Measurements from ENCODE around the gene GIT2. TPM values are rescaled to one million over a fixed set of nuclear protein-coding genes. Genes with fewer than 3 reads are reported as not detected.

The GIT2 gene
- total and polyA plus RNA-seq, 2 of the 8 experiments (the other 6 are each of a cell fraction or from before 2014, with no cell fraction given): 9.6 to 20.7 TPM

DNA sequence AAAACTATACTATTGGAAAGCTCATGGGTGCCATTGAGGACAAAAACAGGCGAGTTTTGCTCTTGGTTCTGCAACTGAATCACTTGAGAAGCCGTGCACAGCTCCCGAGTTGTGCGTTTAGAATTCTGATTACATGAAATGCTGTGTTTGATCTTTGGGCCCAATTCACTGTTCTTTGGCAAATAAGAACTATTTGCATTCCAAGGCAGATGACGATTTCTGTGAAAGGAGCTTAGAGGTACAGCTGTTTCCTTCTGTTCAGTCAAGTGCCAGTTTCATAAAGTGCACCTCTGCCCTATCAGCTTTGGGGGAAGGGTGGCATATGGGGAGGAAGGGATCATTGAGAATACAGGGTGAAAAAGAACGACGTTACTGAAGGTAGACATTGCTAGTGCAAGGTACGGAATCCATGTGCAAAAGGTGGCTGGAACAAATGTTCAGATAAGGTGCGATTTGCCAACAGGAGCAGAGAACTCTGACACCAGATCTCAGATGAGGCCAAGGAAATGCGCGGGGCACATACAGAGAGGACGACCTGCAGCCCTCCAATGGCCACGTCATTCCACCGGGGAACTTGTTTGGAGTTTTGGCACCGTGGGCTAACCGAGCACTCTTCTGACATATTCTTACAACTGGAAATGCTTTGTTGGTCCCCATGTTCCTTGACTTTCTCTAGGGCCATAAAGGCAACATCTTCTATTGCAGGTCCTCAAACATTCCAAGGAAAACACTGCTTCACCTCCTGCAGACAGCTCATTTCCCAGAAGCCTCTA, 66.0 kb downstream of the GIT2 start:
- Histone ChIP-seq H4K20me1 (replicated peaks in 1 of 2; ENCODE audit: control insufficient read depth in 1 of 2, insufficient read depth in 2 of 2, low read length in 2 of 2) (no peaks in the 10 kb centered on the region), H2BK15ac (ENCODE audit: low read length) (no peak overlapping the region), H3K27ac (ENCODE audit: low read depth, low read length) (no peak overlapping the region), H4K91ac (replicated peaks; ENCODE audit: insufficient read length, low read length) (no peak overlapping the region), H2AFZ (ENCODE audit: low read length) (no peak overlapping the region), H3K56ac (replicated peaks; ENCODE audit: insufficient read length, low read depth, low read length) (no peak overlapping the region), H2AK5ac (ENCODE audit: low read depth, low read length) (no peak overlapping the region), H4K5ac (ENCODE audit: insufficient read length, low read depth, low read length) (no peak overlapping the region), H2BK20ac (ENCODE audit: low read length) (no peak overlapping the region), H3K4me3 (ENCODE audit: extremely low read depth in 1 of 4, insufficient read depth in 2 of 4, low read depth in 3 of 4, low read length in 4 of 4) (no peak overlapping the region), H3K23me2 (ENCODE audit: low read depth, low read length) (no peaks in the 10 kb centered on the region), H3K4ac (replicated peaks; ENCODE audit: insufficient read length, low read depth, low read length) (no peak overlapping the region), H3K14ac (ENCODE audit: insufficient read length) (no peak overlapping the region), H2BK12ac (ENCODE audit: low read depth, low read length) (no peak overlapping the region), H2BK120ac (replicated peaks; ENCODE audit: low read depth, low read length) (no peak overlapping the region), H3K79me2 (ENCODE audit: control insufficient read depth in 1 of 2, insufficient read depth in 2 of 2, low read length in 2 of 2) (no peaks in the 10 kb centered on the region), H4K8ac (ENCODE audit: extremely low read depth, insufficient read depth, low read length) (no peak overlapping the region), H3K4me1 (replicated peaks in 1 of 4; ENCODE audit: control insufficient read depth in 3 of 4, insufficient read depth in 4 of 4, low read length in 3 of 4) (no peaks in the 10 kb centered on the region; a peak in 1 of 7 replicates), H3K4me2 (ENCODE audit: insufficient read depth in 1 of 2, low read depth in 2 of 2, low read length in 2 of 2) (no peak overlapping the region), H2BK5ac (ENCODE audit: low read depth, low read length) (no peak overlapping the region), H3K23ac (ENCODE audit: insufficient read length) (no peak overlapping the region), H3K79me1 (ENCODE audit: low read depth, low read length) (no peaks in the 10 kb centered on the region), H3K9me3 (ENCODE audit: insufficient read depth in 2 of 2, low read depth in 1 of 2, low read length in 1 of 2) (no peaks in the 10 kb centered on the region), H3K9ac (replicated peaks in 1 of 4; ENCODE audit: extremely low read depth in 1 of 4, low read depth in 3 of 4, low read length in 3 of 4) (no peak overlapping the region), H3K27me3 (replicated peaks in 1 of 4; ENCODE audit: control insufficient read depth in 3 of 4, extremely low read depth in 1 of 4, insufficient read depth in 3 of 4, low read length in 3 of 4) (no peaks in the 10 kb centered on the region), H3K36me3 (ENCODE audit: control insufficient read depth in 2 of 4, insufficient read depth in 4 of 4, low read length in 3 of 4) (peaks cover 3 to 15% (median 7%) of the 10 kb centered on the region in 4 experiments; a peak in 6 of 8 replicates), H3K18ac (ENCODE audit: extremely low read depth, low read length) (no peak overlapping the region)
- FAIRE-seq: no peak
- WGBS, 2 experiments (ENCODE audit: extremely low coverage in 1 of 2, insufficient coverage in 1 of 2, insufficient read length in 1 of 2, insufficient replicate concordance in 2 of 2, low coverage in 1 of 2, low lambda C conversion rate in 2 of 2, missing lambda C conversion rate in 1 of 2): 88% methylated on average over 16 of the region's 16 CpGs; no CpG with 5 or more reads in 1 of the 2 experiments
- ChIA-PET CTCF (ENCODE audit: partially characterized antibody) (interaction anchor here (0.8 to 10.4 kb wide), 9 partner anchors 8 to 106 kb away, joined by 3 to 114 read pairs (median 5); no protein-coding TSS in a partner anchor), POLR2A (ENCODE audit: partially characterized antibody) (no interaction called here)
- TF ChIP-seq POLR2AphosphoS5 (IDR thresholded peaks at IDR 0.05; ENCODE audit: low read depth, low read length) (no peak), SAP30 (IDR thresholded peaks at IDR 0.05; ENCODE audit: insufficient read depth, insufficient replicate concordance, low read length) (no peak), CHD1 (IDR thresholded peaks at IDR 0.05; ENCODE audit: low read depth, low read length) (no peak), EZH2 (IDR thresholded peaks at IDR 0.05; ENCODE audit: low read depth, low read length, severe bottlenecking) (no peak), RNF2 (IDR thresholded peaks at IDR 0.05; ENCODE audit: borderline replicate concordance, low read depth, low read length, missing control alignments, poor library complexity, severe bottlenecking) (no peak), CHD2 (IDR thresholded peaks at IDR 0.05; ENCODE audit: low read length) (no peak), SP1 (IDR thresholded peaks at IDR 0.05; ENCODE audit: low read depth, low read length) (no peak), MAFK (IDR thresholded peaks at IDR 0.05; ENCODE audit: low read depth, low read length) (no peak), SIRT6 (IDR thresholded peaks at IDR 0.05; ENCODE audit: low read length) (no peak), ZNF274 (IDR thresholded peaks at IDR 0.05; ENCODE audit: borderline replicate concordance, extremely low read depth, low read length) (no peak), EGR1 (IDR thresholded peaks at IDR 0.05; ENCODE audit: borderline replicate concordance, low read depth, low read length) (no peak)
- DNase-seq (ENCODE audit: low read depth in 1 of 2, low spot score in 2 of 2): no peak
